Suprapubic skin (tissue), 4 donors: ENCODE results near the gene RNF5.

Experiments
- POLR2A ChIP-seq, 2 donors: fragments of 450-650 bp; IDR thresholded peaks; one replicate each; pipeline ENCODE4 v1.6.1; 2017; ENCODE audit warnings: antibody characterized with exemption in 2 of 2, mild to moderate bottlenecking in 2 of 2, moderate library complexity in 2 of 2
- POLR2AphosphoS5 ChIP-seq, 3 donors: sonication (generic); formaldehyde crosslinking; IDR thresholded peaks; one replicate each; pipeline ENCODE4 v1.6.1; 2017; ENCODE audit warnings: antibody characterized with exemption in 3 of 3
- TF ChIP-seq, protein P1 (sequence below), 2 donors: fragments of 200-600 bp in 1 of 2; fragments of 450-650 bp in 1 of 2; sonication (generic) in 1 of 2; IDR thresholded peaks; one replicate each; pipeline ENCODE4 v1.5.1; 2016 to 2019; ENCODE audit warnings: antibody characterized with exemption in 2 of 2, mild to moderate bottlenecking in 1 of 2, moderate library complexity in 1 of 2

GRCh38 chr6:32202186-32202585 lies 24.0 kb downstream of the RNF5 start:
- no peak for TF ChIP-seq POLR2AphosphoS5 (IDR thresholded peaks at IDR 0.05)
- TF ChIP-seq, protein P1, sequence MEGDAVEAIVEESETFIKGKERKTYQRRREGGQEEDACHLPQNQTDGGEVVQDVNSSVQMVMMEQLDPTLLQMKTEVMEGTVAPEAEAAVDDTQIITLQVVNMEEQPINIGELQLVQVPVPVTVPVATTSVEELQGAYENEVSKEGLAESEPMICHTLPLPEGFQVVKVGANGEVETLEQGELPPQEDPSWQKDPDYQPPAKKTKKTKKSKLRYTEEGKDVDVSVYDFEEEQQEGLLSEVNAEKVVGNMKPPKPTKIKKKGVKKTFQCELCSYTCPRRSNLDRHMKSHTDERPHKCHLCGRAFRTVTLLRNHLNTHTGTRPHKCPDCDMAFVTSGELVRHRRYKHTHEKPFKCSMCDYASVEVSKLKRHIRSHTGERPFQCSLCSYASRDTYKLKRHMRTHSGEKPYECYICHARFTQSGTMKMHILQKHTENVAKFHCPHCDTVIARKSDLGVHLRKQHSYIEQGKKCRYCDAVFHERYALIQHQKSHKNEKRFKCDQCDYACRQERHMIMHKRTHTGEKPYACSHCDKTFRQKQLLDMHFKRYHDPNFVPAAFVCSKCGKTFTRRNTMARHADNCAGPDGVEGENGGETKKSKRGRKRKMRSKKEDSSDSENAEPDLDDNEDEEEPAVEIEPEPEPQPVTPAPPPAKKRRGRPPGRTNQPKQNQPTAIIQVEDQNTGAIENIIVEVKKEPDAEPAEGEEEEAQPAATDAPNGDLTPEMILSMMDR (IDR thresholded peaks at IDR 0.05) = no peak
- TF ChIP-seq POLR2A (IDR thresholded peaks at IDR 0.05) = no peak
